Esophagus muscularis mucosa (tissue), 4 donors: ENCODE data around the gene UCHL5. TPM values are rescaled to one million over a fixed set of nuclear protein-coding genes. Genes with fewer than 3 reads are reported as not detected.

Experiments
- DNase-seq: peaks from one replicate; pipeline ENCODE4 v3.0.0-alpha.2; 2017; ENCODE audit errors: extremely low spot score
- H3K27ac ChIP-seq, 4 donors: fragments of 200-600 bp; sonication (generic); replicated peaks in 1 of 4; 1 replicate in 3 of 4; 2 replicates in 1 of 4; pipeline ENCODE4 v1.5.1; 2016 to 2019; ENCODE audit warnings: mild to moderate bottlenecking in 1 of 4
- H3K27me3 ChIP-seq, 4 donors: fragments of 200-600 bp; sonication (generic); one replicate each; pipeline versions ENCODE4 v1.5.1 to v1.6.0; 2016 to 2019
- H3K36me3 ChIP-seq, 4 donors: fragments of 200-600 bp; sonication (generic); one replicate each; pipeline ENCODE4 v1.5.1; 2016 to 2019
- H3K4me1 ChIP-seq, 4 donors: fragments of 200-600 bp; sonication (generic); one replicate each; pipeline ENCODE4 v1.5.1; 2016 to 2019
- H3K4me3 ChIP-seq, 4 donors: fragments of 200-600 bp; sonication (generic); 1 replicate in 2 of 4; 2 replicates in 2 of 4; pipeline ENCODE4 v1.5.1; 2016 to 2019; ENCODE audit warnings: mild to moderate bottlenecking in 4 of 4, moderate library complexity in 1 of 4
- H3K9me3 ChIP-seq, 4 donors: fragments of 200-600 bp; sonication (generic); 1 replicate in 3 of 4; 2 replicates in 1 of 4; pipeline ENCODE4 v1.5.1; 2016 to 2019
- CTCF ChIP-seq, 3 experiments: fragments of 200-600 bp in 2 of 3; fragments of 450-650 bp in 1 of 3; sonication (generic) in 2 of 3; IDR thresholded peaks; one replicate each; pipeline ENCODE4 v1.5.1; 2017 to 2019; ENCODE audit warnings: antibody characterized with exemption in 3 of 3, mild to moderate bottlenecking in 2 of 3, moderate library complexity in 1 of 3
- EP300 ChIP-seq: sonication (generic); formaldehyde crosslinking; IDR thresholded peaks from one replicate; pipeline ENCODE4 v1.6.1; 2017; ENCODE audit warnings: antibody characterized with exemption
- POLR2A ChIP-seq: fragments of 450-650 bp; IDR thresholded peaks from one replicate; pipeline ENCODE4 v1.6.1; 2017; ENCODE audit warnings: antibody characterized with exemption, moderate library complexity, mild to moderate bottlenecking, low read depth
- POLR2AphosphoS5 ChIP-seq, 2 donors: sonication (generic); formaldehyde crosslinking; IDR thresholded peaks; one replicate each; pipeline ENCODE4 v1.6.1; 2017; ENCODE audit warnings: antibody characterized with exemption in 2 of 2
- WGBS: methylation state at CpG from one replicate; pipeline ENCODE4 v1.1.5; 2018; 5-methylcytosine and 5-hydroxymethylcytosine counted together
- intact Hi-C: fragments of 100-400 bp; cut with DNase I; formaldehyde crosslinking; loops from one replicate; pipeline ENCODE4 v1.15.1; 2023
- total RNA-seq, 4 donors: library from RNA; depleted of rRNA; stranded (reverse); fragments of >200 nt; gene quantifications; one replicate each; pipeline versions ENCODE4 v1.1.0 to v1.2.1, GENCODE V29; 2016

UCHL5 gene
- total RNA-seq, 4 donors from 2014 or later = 24.0 to 33.8 (median 28.8) TPM

GRCh38 chr1:193090865-193091264 lies 31.7 kb upstream of the UCHL5 start:
- peaks cover 4 to 49% (median 29%) of the 10 kb centered on the region in 4 donors for H3K36me3 ChIP-seq
- H3K4me3 ChIP-seq = no peak overlapping the region
- WGBS = 75% methylated on average over 1 of the region's 1 CpG
- no peaks in the 10 kb centered on the region for H3K4me1 ChIP-seq
- no peak for TF ChIP-seq POLR2AphosphoS5 (IDR thresholded peaks at IDR 0.05)
- no peak for TF ChIP-seq EP300
- TF ChIP-seq POLR2A = no peak
- TF ChIP-seq CTCF (IDR thresholded peaks at IDR 0.05) = no peak
- intact Hi-C loops = no loop called here
- DNase-seq = no peak
- no peaks in the 10 kb centered on the region for H3K9me3 ChIP-seq
- no peak overlapping the region for H3K27ac ChIP-seq
- no peaks in the 10 kb centered on the region for H3K27me3 ChIP-seq

DNA sequence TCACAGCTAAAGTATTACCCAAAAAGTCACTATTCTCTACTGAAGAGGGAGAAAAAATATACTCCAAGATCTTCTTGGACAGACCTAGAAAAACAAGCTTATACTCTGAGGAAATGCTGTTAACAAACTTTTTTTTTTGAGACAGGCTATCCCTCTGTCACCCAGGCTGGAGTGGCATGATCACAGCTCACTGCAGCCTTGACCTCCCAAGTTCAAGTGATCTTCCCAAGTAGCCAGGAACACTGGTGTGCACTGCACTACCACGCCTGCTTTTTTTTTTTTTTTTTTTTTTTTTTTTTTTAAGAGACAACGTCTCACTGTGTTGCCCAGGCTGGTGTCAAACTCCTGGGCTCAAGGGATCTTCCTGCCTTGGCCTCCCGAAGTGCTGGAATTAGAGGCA lies 28.7 kb upstream of the UCHL5 start:
- Histone ChIP-seq H3K36me3 (peaks cover 9 to 54% (median 27%) of the 10 kb centered on the region in 4 donors), H3K4me3 (no peak overlapping the region), H3K27ac (no peak overlapping the region), H3K27me3 (no peaks in the 10 kb centered on the region), H3K4me1 (no peaks in the 10 kb centered on the region), H3K9me3 (no peaks in the 10 kb centered on the region)
- WGBS = 61% methylated on average over 3 of the region's 3 CpGs
- TF ChIP-seq CTCF (IDR thresholded peaks at IDR 0.05) (no peak), POLR2AphosphoS5 (IDR thresholded peaks at IDR 0.05) (no peak), POLR2A (no peak), EP300 (no peak)
- intact Hi-C loops = no loop called here
- DNase-seq = no peak

DNA sequence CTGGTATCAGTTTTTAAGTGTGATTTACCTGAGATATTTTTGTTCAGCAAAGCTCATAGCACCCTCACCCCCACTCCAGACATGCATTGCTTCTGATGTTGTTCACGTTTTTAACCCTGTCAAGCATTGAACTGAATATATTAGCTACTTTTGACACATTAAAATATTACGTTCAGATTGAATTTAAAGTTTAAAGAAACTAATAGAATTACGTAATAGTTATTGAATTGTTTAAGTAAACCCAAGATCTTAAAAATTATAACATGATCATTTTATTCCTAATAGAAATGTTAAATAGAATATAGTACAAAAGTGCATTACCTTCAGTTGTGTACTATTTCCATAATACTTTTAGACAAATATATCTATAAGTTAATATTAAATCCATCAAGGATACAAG lies 27.2 kb upstream of the UCHL5 start:
- H3K4me3 ChIP-seq = no peak overlapping the region
- TF ChIP-seq POLR2A (no peak), CTCF (IDR thresholded peaks at IDR 0.05) (no peak), POLR2AphosphoS5 (IDR thresholded peaks at IDR 0.05) (no peak), EP300 (no peak)
- peaks cover 16 to 58% (median 38%) of the 10 kb centered on the region in 4 donors for H3K36me3 ChIP-seq
- no peaks in the 10 kb centered on the region for H3K9me3 ChIP-seq
- no peaks in the 10 kb centered on the region for H3K4me1 ChIP-seq
- H3K27me3 ChIP-seq = no peaks in the 10 kb centered on the region
- intact Hi-C loops = no loop called here
- no peak overlapping the region for H3K27ac ChIP-seq
- DNase-seq = no peak
- WGBS = 90% methylated on average over 3 of the region's 3 CpGs

DNA sequence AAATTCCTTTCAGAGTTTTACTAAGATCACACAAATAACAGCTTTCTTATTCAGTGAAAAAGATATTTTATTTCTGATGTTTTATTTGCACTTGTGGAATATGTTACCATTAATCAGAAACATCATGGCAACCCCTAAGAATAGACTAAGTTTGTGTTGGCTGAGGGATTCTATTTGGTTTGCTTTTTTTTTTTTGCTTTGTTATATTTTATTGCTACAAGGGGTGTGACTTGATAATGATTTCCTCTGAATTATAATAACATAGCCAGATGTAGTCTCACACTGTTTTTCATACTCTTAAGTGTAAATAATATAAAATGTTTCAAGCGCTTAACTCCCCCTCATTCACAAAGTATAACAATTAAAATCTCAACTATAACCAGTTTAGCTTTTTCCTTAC lies 26.1 kb upstream of the UCHL5 start:
- Histone ChIP-seq H3K27ac (no peak overlapping the region), H3K4me3 (no peak overlapping the region), H3K36me3 (peaks cover 16 to 56% (median 40%) of the 10 kb centered on the region in 4 donors), H3K4me1 (no peaks in the 10 kb centered on the region), H3K27me3 (no peaks in the 10 kb centered on the region), H3K9me3 (no peaks in the 10 kb centered on the region)
- TF ChIP-seq CTCF (IDR thresholded peaks at IDR 0.05) (no peak), EP300 (no peak), POLR2AphosphoS5 (IDR thresholded peaks at IDR 0.05) (no peak), POLR2A (no peak)
- no peak for DNase-seq
- WGBS = 93% methylated on average over 1 of the region's 1 CpG
- intact Hi-C loops = no loop called here

- peaks cover 24 to 70% (median 50%) of the 10 kb centered on the region in 4 donors for H3K36me3 ChIP-seq
- H3K27me3 ChIP-seq = no peaks in the 10 kb centered on the region
- TF ChIP-seq EP300 = no peak
- no peak for TF ChIP-seq CTCF (IDR thresholded peaks at IDR 0.05)
- TF ChIP-seq POLR2AphosphoS5 (IDR thresholded peaks at IDR 0.05) = no peak
- no peak for TF ChIP-seq POLR2A
- no peak overlapping the region for H3K27ac ChIP-seq
- 92% methylated on average over 6 of the region's 6 CpGs for WGBS
- intact Hi-C loops = no loop called here
- DNase-seq = no peak
- no peak overlapping the region for H3K4me3 ChIP-seq
- no peaks in the 10 kb centered on the region for H3K9me3 ChIP-seq
- H3K4me1 ChIP-seq = no peaks in the 10 kb centered on the region
Observed at GRCh38 chr1:193083365-193084088, 24.4 kb upstream of the UCHL5 start.
